ENCODE results near the gene KATNA1. TPM values are rescaled to one million over a fixed set of nuclear protein-coding genes. Genes with fewer than 3 reads are reported as not detected.

The KATNA1 gene
- polyA plus RNA-seq, 3 donors, result 11.4 to 15.4 (median 14.5) TPM

GRCh38 chr6:149651056-149651455 lies 2.5 kb upstream of the KATNA1 start:
- H3K4me2 ChIP-seq (replicated peaks; ENCODE audit: extremely low read depth, low read length, poor library complexity, severe bottlenecking), result no peak overlapping the region
- no peak overlapping the region for H3K4me3 Mint-ChIP-seq
- H3K4me1 Mint-ChIP-seq, result peaks cover 22% of the 10 kb centered on the region
- no peaks in the 10 kb centered on the region for H3K9me3 ChIP-seq (replicated peaks in 1 of 2; ENCODE audit: control insufficient read depth in 1 of 2, insufficient read depth in 1 of 2, low read length in 2 of 2)
- no peaks in the 10 kb centered on the region for H3K36me3 ChIP-seq (replicated peaks in 1 of 2; ENCODE audit: control insufficient read depth in 1 of 2, insufficient read depth in 2 of 2, low read length in 2 of 2)
- peaks cover 15 to 22% of the 10 kb centered on the region in 2 donors for H3K4me1 ChIP-seq (ENCODE audit: control insufficient read depth in 1 of 2, insufficient read depth in 2 of 2, low read length in 2 of 2)
- intact Hi-C loops (cut with micrococcal nuclease), result no loop called here
- H2AFZ ChIP-seq (ENCODE audit: insufficient read depth, low read depth, low read length, poor library complexity, severe bottlenecking), result no peak overlapping the region
- H3K9ac ChIP-seq (ENCODE audit: insufficient read depth, low read length, poor library complexity, severe bottlenecking), result no peak overlapping the region
- no peak for DNase-seq
- TF ChIP-seq CTCF (IDR thresholded peaks at IDR 0.05), result no peak
- no peak overlapping the region for H3K27ac ChIP-seq (ENCODE audit: low read depth in 1 of 2, low read length in 2 of 2)
- no peaks in the 10 kb centered on the region for H3K9me3 Mint-ChIP-seq
- H4K20me1 ChIP-seq (ENCODE audit: insufficient read depth, low read length), result no peaks in the 10 kb centered on the region
- no peak overlapping the region for H3K27ac Mint-ChIP-seq
- H3K27me3 ChIP-seq (ENCODE audit: control insufficient read depth in 2 of 2, insufficient read depth in 2 of 2, low read length in 2 of 2), result no peaks in the 10 kb centered on the region
- H3K36me3 Mint-ChIP-seq, result peaks cover 0 to 4% of the 10 kb centered on the region in 2 donors
- H3K79me2 ChIP-seq (ENCODE audit: insufficient read depth, low read length), result peaks cover 26% of the 10 kb centered on the region
- H3K27me3 Mint-ChIP-seq (ENCODE audit: low read depth in 3 of 3), result peaks cover 0 to 2% (median 0%) of the 10 kb centered on the region in 3 donors
- H3K4me3 ChIP-seq (replicated peaks in 1 of 3; ENCODE audit: low read depth in 2 of 3, low read length in 3 of 3), result no peak overlapping the region

GRCh38 chr6:149646599-149646998 lies 1.9 kb downstream of the KATNA1 start:
- Mint-ChIP-seq H3K4me1 (peaks cover 30% of the 10 kb centered on the region), H3K4me3 (no peak overlapping the region), H3K36me3 (peaks cover 2 to 3% of the 10 kb centered on the region in 2 donors), H3K27me3 (ENCODE audit: low read depth in 3 of 3) (peaks cover 0 to 2% (median 0%) of the 10 kb centered on the region in 3 donors), H3K27ac (no peak overlapping the region), H3K9me3 (peaks cover 0 to 2% (median 0%) of the 10 kb centered on the region in 7 donors)
- no peak for DNase-seq
- Histone ChIP-seq H4K20me1 (ENCODE audit: insufficient read depth, low read length) (peaks cover 18% of the 10 kb centered on the region), H2AFZ (ENCODE audit: insufficient read depth, low read depth, low read length, poor library complexity, severe bottlenecking) (no peak overlapping the region), H3K4me3 (replicated peaks in 1 of 3; ENCODE audit: low read depth in 2 of 3, low read length in 3 of 3) (no peak overlapping the region), H3K36me3 (replicated peaks in 1 of 2; ENCODE audit: control insufficient read depth in 1 of 2, insufficient read depth in 2 of 2, low read length in 2 of 2) (no peaks in the 10 kb centered on the region), H3K27me3 (ENCODE audit: control insufficient read depth in 2 of 2, insufficient read depth in 2 of 2, low read length in 2 of 2) (no peaks in the 10 kb centered on the region), H3K4me2 (replicated peaks; ENCODE audit: extremely low read depth, low read length, poor library complexity, severe bottlenecking) (peak overlapping the region; percentile 95), H3K9ac (ENCODE audit: insufficient read depth, low read length, poor library complexity, severe bottlenecking) (no peak overlapping the region), H3K27ac (ENCODE audit: low read depth in 1 of 2, low read length in 2 of 2) (no peak overlapping the region), H3K9me3 (replicated peaks in 1 of 2; ENCODE audit: control insufficient read depth in 1 of 2, insufficient read depth in 1 of 2, low read length in 2 of 2) (no peaks in the 10 kb centered on the region), H3K4me1 (ENCODE audit: control insufficient read depth in 1 of 2, insufficient read depth in 2 of 2, low read length in 2 of 2) (peaks cover 15 to 22% of the 10 kb centered on the region in 2 donors), H3K79me2 (ENCODE audit: insufficient read depth, low read length) (peaks cover 71% of the 10 kb centered on the region)
- no peak for TF ChIP-seq CTCF (IDR thresholded peaks at IDR 0.05)
- no CpG with 5 or more reads among the region's 3 CpGs for WGBS (ENCODE audit: insufficient coverage)
- intact Hi-C loops (cut with micrococcal nuclease), result no loop called here
